AG09309 (cell line): ENCODE results near the gene CRLF3.
"Not testable (repeated sequence)": the region's sequence is repeated elsewhere in the genome, so short reads cannot be mapped to it uniquely, and the experiment has no call there.

Experiments
- DNase-seq: peaks from one replicate; pipeline ENCODE4 v3.0.0-alpha.2; 2010; ENCODE audit warnings: low read depth
- H3K4me3 ChIP-seq: 2 replicates; pipeline ENCODE4 v1.5.1; 2011; ENCODE audit warnings: mild to moderate bottlenecking, low read depth, low read length, moderate library complexity; ENCODE audit not compliant: control insufficient read depth
- TF ChIP-seq, protein P1 (sequence below): IDR thresholded peaks from 2 replicates; pipeline ENCODE4 v1.5.1; 2011; ENCODE audit warnings: mild to moderate bottlenecking, low read depth, low read length, inconsistent platforms; ENCODE audit not compliant: insufficient read depth, control insufficient read depth; ENCODE audit errors: missing control alignments

Gene CRLF3

DNA sequence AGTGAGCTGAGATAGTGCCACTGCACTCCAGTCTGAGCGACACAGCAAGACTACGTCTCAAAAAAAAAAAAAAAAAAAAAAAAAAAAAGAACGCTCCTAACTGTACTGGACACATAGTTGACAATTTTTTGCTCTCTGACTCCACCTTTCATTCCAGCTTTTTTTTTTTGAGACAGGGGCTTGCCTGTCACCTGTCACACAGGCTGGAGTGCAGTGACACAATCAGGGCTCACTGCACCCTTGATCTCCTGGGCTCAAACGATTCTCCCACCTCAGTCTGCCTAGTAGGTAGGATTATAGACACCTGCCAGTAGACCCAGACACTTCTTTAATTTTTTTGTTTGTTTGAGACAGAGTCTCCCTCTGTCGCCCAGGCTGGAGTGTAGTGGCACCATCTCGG, 2.6 kb upstream of the CRLF3 start:
- TF ChIP-seq, protein P1, sequence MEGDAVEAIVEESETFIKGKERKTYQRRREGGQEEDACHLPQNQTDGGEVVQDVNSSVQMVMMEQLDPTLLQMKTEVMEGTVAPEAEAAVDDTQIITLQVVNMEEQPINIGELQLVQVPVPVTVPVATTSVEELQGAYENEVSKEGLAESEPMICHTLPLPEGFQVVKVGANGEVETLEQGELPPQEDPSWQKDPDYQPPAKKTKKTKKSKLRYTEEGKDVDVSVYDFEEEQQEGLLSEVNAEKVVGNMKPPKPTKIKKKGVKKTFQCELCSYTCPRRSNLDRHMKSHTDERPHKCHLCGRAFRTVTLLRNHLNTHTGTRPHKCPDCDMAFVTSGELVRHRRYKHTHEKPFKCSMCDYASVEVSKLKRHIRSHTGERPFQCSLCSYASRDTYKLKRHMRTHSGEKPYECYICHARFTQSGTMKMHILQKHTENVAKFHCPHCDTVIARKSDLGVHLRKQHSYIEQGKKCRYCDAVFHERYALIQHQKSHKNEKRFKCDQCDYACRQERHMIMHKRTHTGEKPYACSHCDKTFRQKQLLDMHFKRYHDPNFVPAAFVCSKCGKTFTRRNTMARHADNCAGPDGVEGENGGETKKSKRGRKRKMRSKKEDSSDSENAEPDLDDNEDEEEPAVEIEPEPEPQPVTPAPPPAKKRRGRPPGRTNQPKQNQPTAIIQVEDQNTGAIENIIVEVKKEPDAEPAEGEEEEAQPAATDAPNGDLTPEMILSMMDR = no peak
- DNase-seq = no peak
- H3K4me3 ChIP-seq = no peak overlapping the region

DNA sequence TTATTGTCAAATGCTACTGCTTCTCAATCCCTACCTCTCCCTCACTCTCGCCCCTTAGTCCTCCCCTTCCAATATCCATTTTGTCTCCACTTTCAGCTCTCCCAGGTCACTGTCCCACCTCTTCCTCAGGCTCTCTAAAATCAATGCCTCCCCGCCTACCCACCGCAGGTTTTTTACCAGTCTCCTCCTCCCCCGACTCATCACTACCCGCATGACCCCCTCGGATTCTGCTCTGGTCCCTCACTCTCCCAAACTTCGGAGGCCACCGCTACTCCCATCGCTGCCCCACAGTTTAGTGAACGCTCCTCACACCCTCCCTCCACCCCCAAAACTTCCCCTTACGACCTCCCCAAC, 513 bp downstream of the CRLF3 start:
- TF ChIP-seq, protein P1 = no peak
- no peak for DNase-seq
- peak overlapping the region; percentile 100 for H3K4me3 ChIP-seq

GRCh38 chr17:30823421-30823820, 1.1 kb downstream of the CRLF3 start:
- DNase-seq = no peak
- H3K4me3 ChIP-seq = peak overlapping the region; percentile 100
- TF ChIP-seq, protein P1 = no peak

DNA sequence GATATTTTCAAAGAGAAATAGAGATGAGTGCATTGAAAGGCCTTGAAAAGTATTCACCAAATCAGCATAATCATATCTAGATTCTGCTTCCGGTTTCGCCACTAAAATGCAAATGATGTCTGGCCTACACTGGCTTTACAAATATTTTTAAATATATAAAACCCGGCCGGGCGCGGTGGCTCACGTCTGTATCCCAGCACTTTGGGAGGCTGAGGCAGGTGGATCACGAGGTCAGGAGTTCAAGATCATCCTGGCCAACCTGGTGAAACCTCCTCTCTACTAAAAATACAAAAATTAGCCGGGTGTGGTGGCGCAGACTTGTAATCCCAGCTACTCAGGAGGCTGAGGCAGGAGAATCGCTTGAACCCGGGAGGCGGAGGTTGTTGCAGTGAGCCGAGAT, 1.6 kb downstream of the CRLF3 start:
- not testable (repeated sequence) for H3K4me3 ChIP-seq

DNA sequence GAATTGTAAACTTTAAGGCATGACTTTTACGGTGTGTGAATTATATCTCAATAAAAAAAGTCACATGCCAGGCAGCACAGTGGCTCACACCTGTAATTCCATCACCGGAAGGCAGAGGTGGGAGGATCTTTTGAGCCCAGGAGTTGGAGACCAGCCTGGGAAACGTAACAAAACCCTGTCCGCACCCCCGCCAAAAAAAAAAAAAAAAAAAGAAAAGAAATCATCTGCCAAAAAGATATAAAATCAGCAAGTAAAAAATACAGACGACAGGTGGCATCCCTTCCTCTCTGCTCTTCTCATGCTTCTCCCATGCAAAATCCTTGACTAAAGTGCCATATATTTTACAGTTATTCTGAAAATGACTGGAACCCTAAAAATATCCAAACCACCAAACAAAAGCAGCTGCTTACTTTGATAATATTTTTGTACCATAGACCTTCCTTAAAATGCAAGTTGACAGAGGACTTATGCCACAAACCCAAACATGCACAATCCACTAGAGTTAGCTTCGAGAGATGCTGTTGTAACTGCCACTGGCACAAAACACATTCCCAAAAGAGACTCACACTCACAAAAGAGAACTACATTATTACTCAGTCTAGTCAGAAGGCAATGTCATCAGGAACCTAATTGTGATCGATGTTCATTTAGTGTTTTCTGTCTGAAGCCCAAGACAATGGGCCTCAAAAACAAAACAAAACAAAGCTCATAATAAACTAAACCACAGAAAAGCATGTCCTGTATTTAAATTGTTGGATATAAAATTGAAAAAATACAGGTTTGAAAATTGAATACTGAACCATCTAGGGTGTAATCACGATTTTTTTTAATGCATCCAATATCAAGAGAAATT, 2.4 kb downstream of the CRLF3 start:
- H3K4me3 ChIP-seq = no peak overlapping the region
- TF ChIP-seq, protein P1 = no peak
- no peak for DNase-seq

More for the DNA sequence above, 1.6 kb downstream of the CRLF3 start:
- not testable (repeated sequence) for DNase-seq

DNA sequence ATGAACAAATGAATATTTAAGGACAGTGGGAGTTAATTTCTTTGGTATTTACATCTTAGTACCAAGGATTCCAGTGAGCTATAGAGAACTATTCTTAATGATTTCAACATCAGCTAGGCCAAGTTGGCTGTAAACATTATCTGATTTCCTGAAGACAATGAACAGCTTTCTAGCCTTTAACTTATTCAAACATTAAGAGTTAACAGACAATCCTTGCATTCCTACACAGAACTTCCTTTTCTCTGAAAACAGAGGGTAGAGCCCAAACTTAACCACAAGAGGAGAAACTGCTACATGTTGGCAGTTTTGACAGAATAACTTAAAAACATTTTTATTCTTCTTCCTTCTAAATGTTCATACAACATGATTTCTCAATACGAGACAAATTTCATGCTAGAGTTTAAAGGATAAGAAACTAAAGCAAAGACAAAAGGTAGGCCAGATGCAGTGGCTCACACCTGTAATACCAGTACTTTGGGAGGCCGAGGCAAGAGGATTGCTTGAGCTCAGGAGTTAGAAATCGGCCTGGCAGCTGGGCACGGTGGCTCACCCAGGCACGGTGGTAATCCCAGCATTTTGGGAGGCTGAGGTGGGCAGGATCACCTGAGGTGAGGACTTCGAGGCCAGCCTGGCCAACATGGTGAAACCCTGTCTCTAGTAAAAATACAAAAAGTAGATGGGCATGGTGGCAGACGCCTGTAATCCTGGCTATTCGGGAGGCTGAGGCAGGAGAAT, 4.4 kb downstream of the CRLF3 start:
- TF ChIP-seq, protein P1 = no peak
- no peak for DNase-seq
- H3K4me3 ChIP-seq = no peak overlapping the region

- no peak overlapping the region for H3K4me3 ChIP-seq
- no peak for DNase-seq
- TF ChIP-seq, protein P1 = no peak
Measured at GRCh38 chr17:30816165-30816564, 8.3 kb downstream of the CRLF3 start.

DNA sequence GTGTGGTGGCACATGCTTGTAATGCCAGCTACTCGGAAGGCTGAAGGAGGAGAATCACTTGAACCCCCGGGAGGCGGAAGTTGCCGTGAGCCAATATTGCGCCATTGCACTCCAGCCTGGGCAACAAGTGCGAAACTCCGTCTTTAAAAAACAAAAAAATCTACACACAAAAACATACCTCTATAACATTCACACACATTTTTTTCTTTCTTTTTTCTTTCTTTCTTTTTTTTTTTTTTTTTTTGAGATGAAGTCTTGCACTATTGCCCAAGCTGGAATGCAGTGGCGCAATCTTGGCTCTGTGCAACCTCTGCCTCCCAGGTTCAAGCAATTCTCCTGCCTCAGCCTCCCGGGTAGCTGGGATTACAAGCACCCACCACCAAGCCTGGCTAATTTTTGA, 9.6 kb downstream of the CRLF3 start:
- not testable (repeated sequence) for DNase-seq, H3K4me3 ChIP-seq

GRCh38 chr17:30814236-30814635, 10.3 kb downstream of the CRLF3 start:
- not testable (repeated sequence) for DNase-seq, H3K4me3 ChIP-seq
